IPS-18a (cell line): Measurements from ENCODE around the gene ZNF438.

Experiments used
- H3K27ac ChIP-seq: one replicate; pipeline ENCODE4 v1.5.1; 2013; ENCODE audit warnings: low read length
- H3K27me3 ChIP-seq: one replicate; pipeline ENCODE4 v1.6.1; 2013; ENCODE audit warnings: mild to moderate bottlenecking, low read length; ENCODE audit not compliant: control insufficient read depth, insufficient read depth
- H3K36me3 ChIP-seq: one replicate; pipeline ENCODE4 v1.6.1; 2013; ENCODE audit warnings: low read depth, low read length; ENCODE audit not compliant: control insufficient read depth
- H3K4me1 ChIP-seq: one replicate; pipeline ENCODE4 v1.6.1; 2013; ENCODE audit warnings: low read depth, low read length; ENCODE audit not compliant: control insufficient read depth
- H3K4me3 ChIP-seq: one replicate; pipeline ENCODE4 v1.5.1; 2013; ENCODE audit warnings: low read length
- H3K9ac ChIP-seq: one replicate; pipeline ENCODE4 v1.6.1; 2013; ENCODE audit warnings: mild to moderate bottlenecking, low read length, moderate library complexity
- H3K9me3 ChIP-seq: one replicate; pipeline ENCODE4 v1.6.1; 2013; ENCODE audit warnings: low read depth, low read length; ENCODE audit not compliant: control insufficient read depth

The ZNF438 gene

DNA sequence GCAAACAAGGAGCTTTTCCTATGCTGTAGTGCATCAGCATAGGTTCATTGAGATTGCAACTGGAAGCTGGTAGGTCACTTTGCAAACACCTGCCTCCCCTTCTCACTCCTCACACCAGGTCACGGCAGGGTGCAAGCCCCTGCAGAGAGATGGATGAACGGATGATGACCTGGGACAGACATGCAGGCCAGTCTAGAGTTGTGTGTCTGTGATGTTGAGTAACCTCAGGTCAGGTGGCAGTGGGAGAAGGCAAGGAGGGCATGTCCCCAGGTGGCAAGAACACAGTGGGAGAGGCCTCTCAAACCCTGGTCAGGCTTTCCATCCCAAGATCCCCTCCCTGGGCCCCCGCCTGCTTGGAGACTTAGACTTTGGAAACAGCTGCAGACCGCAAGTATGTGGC lies 205.0 kb downstream of the ZNF438 start:
- H3K9me3 ChIP-seq, result no peaks in the 10 kb centered on the region
- H3K36me3 ChIP-seq, result no peaks in the 10 kb centered on the region
- H3K9ac ChIP-seq, result no peak overlapping the region
- no peaks in the 10 kb centered on the region for H3K27me3 ChIP-seq
- H3K4me1 ChIP-seq, result no peaks in the 10 kb centered on the region
- H3K27ac ChIP-seq, result no peak overlapping the region
- no peak overlapping the region for H3K4me3 ChIP-seq

GRCh38 chr10:30825495-30825894 lies 206.2 kb downstream of the ZNF438 start:
- Histone ChIP-seq H3K27me3 (no peaks in the 10 kb centered on the region), H3K36me3 (no peaks in the 10 kb centered on the region), H3K4me1 (no peaks in the 10 kb centered on the region), H3K27ac (no peak overlapping the region), H3K9ac (no peak overlapping the region), H3K4me3 (no peak overlapping the region), H3K9me3 (no peaks in the 10 kb centered on the region)

DNA sequence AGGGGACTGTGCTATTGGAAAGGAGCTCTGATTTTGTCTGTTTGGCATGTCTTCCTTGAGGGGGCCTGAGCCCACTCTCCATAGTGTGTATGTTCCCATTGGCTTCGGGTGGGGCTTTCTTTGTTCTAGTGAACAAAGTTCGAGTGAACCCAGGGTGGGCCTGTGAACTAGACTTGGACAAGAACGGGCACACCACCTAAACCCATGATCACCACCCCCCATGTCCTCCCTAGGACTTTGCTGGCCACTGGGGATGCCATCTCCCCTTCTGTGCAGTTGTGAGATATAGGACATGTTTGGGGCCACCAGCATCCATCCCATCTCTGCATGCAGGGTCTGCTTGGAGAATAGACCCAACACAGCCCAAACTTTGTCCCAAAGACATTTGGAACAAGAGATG lies 206.6 kb downstream of the ZNF438 start:
- H3K4me1 ChIP-seq, result peaks cover 3% of the 10 kb centered on the region
- H3K36me3 ChIP-seq, result no peaks in the 10 kb centered on the region
- no peak overlapping the region for H3K9ac ChIP-seq
- no peaks in the 10 kb centered on the region for H3K9me3 ChIP-seq
- no peak overlapping the region for H3K4me3 ChIP-seq
- H3K27ac ChIP-seq, result no peak overlapping the region
- H3K27me3 ChIP-seq, result no peaks in the 10 kb centered on the region

DNA sequence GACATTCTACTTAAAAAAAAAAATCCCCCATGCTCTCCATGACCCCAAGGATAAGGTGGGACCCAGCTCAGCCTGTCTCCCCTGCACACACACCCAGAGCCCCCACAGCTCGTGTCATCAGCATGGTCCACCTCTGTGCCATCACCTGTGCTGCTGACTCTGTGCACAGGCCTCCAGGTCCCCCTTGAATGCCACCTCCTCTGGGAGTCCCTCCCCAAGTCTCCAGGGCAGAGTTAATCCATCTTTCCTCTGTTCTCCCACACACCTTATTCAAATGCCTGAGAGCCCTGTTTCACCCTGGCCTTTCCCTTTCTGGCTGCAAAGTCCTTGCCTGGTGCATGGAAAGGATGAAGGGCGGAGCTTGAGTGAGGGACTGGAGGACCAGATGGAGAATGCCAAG lies 208.0 kb downstream of the ZNF438 start:
- Histone ChIP-seq H3K36me3 (no peaks in the 10 kb centered on the region), H3K4me1 (peaks cover 3% of the 10 kb centered on the region)

DNA sequence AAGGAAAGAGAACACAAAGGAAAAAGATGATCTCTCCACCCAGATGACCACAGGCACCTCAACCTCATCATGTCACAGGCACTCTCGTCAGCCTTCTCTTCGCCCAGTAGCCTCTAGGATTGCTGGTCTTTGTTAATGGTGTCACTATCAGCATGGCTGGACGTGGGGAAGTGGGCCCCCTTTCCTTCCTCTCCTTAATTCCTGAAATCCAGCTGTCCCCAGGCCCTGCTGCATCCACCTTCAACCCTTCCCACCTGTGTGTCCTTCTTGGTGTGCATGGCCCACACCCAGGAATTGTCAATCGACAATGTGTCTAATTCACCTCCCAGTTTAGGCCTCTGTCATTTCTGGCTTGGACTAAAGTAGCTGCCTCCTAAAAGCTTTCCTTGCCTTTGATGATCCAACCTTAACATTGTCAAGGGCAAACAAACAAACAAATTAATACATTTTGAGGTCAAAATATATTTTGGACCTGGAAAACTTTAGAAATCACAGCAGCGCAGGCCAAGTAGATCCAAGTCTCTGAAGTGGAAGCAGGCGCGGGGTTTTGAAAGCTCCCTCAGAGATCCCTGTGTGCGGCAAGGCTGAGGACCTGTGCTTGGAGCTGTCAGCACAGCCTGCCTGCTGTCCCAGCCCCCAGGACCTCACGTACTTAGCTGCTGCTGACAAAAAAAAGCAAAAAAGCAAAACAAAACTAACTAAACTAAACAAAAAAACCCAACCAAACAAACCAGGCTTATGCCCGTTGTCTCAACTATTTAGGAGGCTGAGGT lies 208.8 kb downstream of the ZNF438 start:
- Histone ChIP-seq H3K27ac (no peak overlapping the region), H3K4me1 (peaks cover 3% of the 10 kb centered on the region), H3K9ac (no peak overlapping the region), H3K27me3 (no peaks in the 10 kb centered on the region), H3K4me3 (no peak overlapping the region), H3K9me3 (no peaks in the 10 kb centered on the region), H3K36me3 (no peaks in the 10 kb centered on the region)

More for the DNA sequence above, 208.0 kb downstream of the ZNF438 start:
- no peak overlapping the region for H3K9ac ChIP-seq
- H3K27ac ChIP-seq, result no peak overlapping the region
- H3K9me3 ChIP-seq, result no peaks in the 10 kb centered on the region
- H3K4me3 ChIP-seq, result no peak overlapping the region
- no peaks in the 10 kb centered on the region for H3K27me3 ChIP-seq

GRCh38 chr10:30821994-30822692 lies 209.5 kb downstream of the ZNF438 start:
- Histone ChIP-seq H3K4me1 (peaks cover 3% of the 10 kb centered on the region), H3K9me3 (no peaks in the 10 kb centered on the region), H3K27me3 (no peaks in the 10 kb centered on the region), H3K36me3 (no peaks in the 10 kb centered on the region), H3K4me3 (no peak overlapping the region), H3K27ac (no peak overlapping the region), H3K9ac (no peak overlapping the region)

- H3K4me1 ChIP-seq, result peaks cover 3% of the 10 kb centered on the region
Observed at GRCh38 chr10:30821261-30821993, 210.2 kb downstream of the ZNF438 start.

GRCh38 chr10:30820261-30820991 lies 211.2 kb downstream of the ZNF438 start:
- H3K27me3 ChIP-seq, result no peaks in the 10 kb centered on the region
- H3K36me3 ChIP-seq, result no peaks in the 10 kb centered on the region
- no peak overlapping the region for H3K27ac ChIP-seq
- no peak overlapping the region for H3K9ac ChIP-seq
- H3K4me3 ChIP-seq, result no peak overlapping the region
- H3K9me3 ChIP-seq, result no peaks in the 10 kb centered on the region
- H3K4me1 ChIP-seq, result peaks cover 3% of the 10 kb centered on the region

More at GRCh38 chr10:30821261-30821993, 210.2 kb downstream of the ZNF438 start:
- Histone ChIP-seq H3K9ac (no peak overlapping the region), H3K27ac (no peak overlapping the region), H3K36me3 (no peaks in the 10 kb centered on the region), H3K27me3 (no peaks in the 10 kb centered on the region), H3K9me3 (no peaks in the 10 kb centered on the region), H3K4me3 (no peak overlapping the region)

DNA sequence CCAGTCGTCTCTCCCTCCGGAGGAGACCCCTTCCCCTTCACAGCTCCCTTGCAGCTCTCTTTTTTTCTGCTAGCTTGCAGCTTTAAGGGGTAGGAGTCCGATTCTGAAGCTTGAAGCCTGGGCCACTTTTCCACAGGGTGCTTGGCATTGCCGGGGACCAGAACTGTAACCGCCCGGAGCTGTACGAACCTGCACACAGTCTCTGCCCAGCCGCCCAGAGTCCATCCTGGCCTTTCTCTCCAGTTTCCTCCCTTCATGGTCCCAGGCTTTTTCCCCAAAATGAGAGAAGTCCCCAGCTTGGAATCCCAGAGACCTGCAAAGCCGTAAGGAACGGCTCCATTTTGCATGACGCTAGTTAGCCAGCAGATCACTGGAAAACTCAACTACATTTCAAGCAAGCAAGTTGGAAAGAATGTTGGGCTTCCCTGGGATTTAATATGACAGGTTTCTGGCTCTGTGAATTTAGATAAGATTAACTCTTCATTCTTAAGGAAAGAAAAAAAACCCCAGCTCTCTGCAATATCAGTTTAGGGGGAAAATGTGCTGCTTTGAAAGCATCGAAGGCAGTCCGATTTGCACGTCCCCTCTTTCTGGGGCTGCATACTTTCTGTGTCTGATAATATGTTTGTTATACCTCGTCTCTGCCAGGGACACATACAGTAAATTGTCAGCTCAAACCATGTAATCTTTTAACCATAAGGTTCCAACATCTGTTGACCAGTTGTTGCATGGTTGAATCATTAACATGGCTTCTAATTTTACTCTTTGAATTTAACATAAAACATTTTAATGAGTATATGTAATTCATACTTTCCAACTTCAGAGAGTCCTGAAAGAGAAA lies 212.1 kb downstream of the ZNF438 start:
- no peaks in the 10 kb centered on the region for H3K36me3 ChIP-seq
- H3K27me3 ChIP-seq, result no peaks in the 10 kb centered on the region
- H3K4me3 ChIP-seq, result no peak overlapping the region
- H3K9me3 ChIP-seq, result no peaks in the 10 kb centered on the region
- H3K9ac ChIP-seq, result no peak overlapping the region
- no peak overlapping the region for H3K27ac ChIP-seq
- H3K4me1 ChIP-seq, result peaks cover 3% of the 10 kb centered on the region

- Histone ChIP-seq H3K4me3 (no peak overlapping the region), H3K27me3 (no peaks in the 10 kb centered on the region), H3K9me3 (no peaks in the 10 kb centered on the region), H3K4me1 (peaks cover 3% of the 10 kb centered on the region), H3K27ac (no peak overlapping the region), H3K36me3 (no peaks in the 10 kb centered on the region), H3K9ac (no peak overlapping the region)
Observed at GRCh38 chr10:30818854-30819253, 212.8 kb downstream of the ZNF438 start.
